K562 (cell line): Measurements from ENCODE around the gene ARHGAP32. TPM values are rescaled to one million over a fixed set of nuclear protein-coding genes. Genes with fewer than 3 reads are reported as not detected.
"Not testable (repeated sequence)": the region's sequence is repeated elsewhere in the genome, so short reads cannot be mapped to it uniquely, and the experiment has no call there.

Experiments
- ATAC-seq: fragments of 200-7000 bp; cut with Tn5 transposase; 3 replicates; pipeline ENCODE4 v1.9.1; 2020; ENCODE audit warnings: moderate library complexity
- BruUV-seq: library from RNA; stranded (reverse); fragments of 400-500 nt; replicated peaks from 2 replicates; lab custom pipeline; 2021; lab: Mats Ljungman, UMichigan
- CTCF ChIA-PET: fragments of 300-600 bp; formaldehyde crosslinking; extraction: SDS; loops from one replicate; lab custom pipeline; 2021; ENCODE audit warnings: low intra/inter-chr PET ratio; lab: Yijun Ruan, JAX
- POLR2A ChIA-PET: fragments of 300-600, 350-650 bp; sonication (Branson Sonifier 250); formaldehyde crosslinking; extraction: SDS; loops from one replicate; lab custom pipeline; 2021; ENCODE audit warnings: antibody characterized with exemption, inconsistent platforms; lab: Yijun Ruan, JAX
- DNase-seq, 4 experiments: peaks; one replicate each; pipeline versions ENCODE4 v3.0.0 to v3.0.0-alpha.2; 2011 to 2018; ENCODE audit warnings: low spot score in 3 of 4, mixed read lengths in 3 of 4; ENCODE audit errors: extremely low read depth in 1 of 4
- FAIRE-seq: peaks from 2 replicates; lab custom pipeline; 2011; peaks lifted over from hg19 to GRCh38; lab: Jason Lieb, UNC
- H2AFZ ChIP-seq: 2 replicates; pipeline ENCODE4 v1.6.0; 2011; ENCODE audit warnings: low read depth, low read length, control low read depth, inconsistent platforms
- H3K27ac ChIP-seq: fragments of 200-600 bp; 3 replicates; pipeline ENCODE4 v1.8.0; 2011; ENCODE audit warnings: low read depth, mild to moderate bottlenecking, control low read depth, inconsistent platforms, low read length, moderate library complexity, mixed read lengths; ENCODE audit errors: extremely low read depth
- H3K27me3 ChIP-seq, 2 experiments: fragments of 300-600 bp in 1 of 2; 2 replicates in 1 of 2; 3 replicates in 1 of 2; pipeline versions ENCODE4 v1.6.0 to v1.8.0; 2011; ENCODE audit warnings: inconsistent platforms in 2 of 2, low read length in 2 of 2, mild to moderate bottlenecking in 1 of 2, mixed read lengths in 1 of 2, moderate library complexity in 1 of 2; ENCODE audit not compliant: control insufficient read depth in 2 of 2, insufficient read depth in 2 of 2
- H3K36me3 ChIP-seq: fragments of 300-600 bp; 3 replicates; pipeline ENCODE4 v1.8.0; 2011; ENCODE audit warnings: mild to moderate bottlenecking, low read length, inconsistent platforms; ENCODE audit not compliant: control insufficient read depth, insufficient read depth
- H3K4me1 ChIP-seq, 2 experiments: fragments of 200-600 bp in 1 of 2; replicated peaks in 1 of 2; 2 replicates in 1 of 2; 3 replicates in 1 of 2; pipeline versions ENCODE4 v1.5.1 to v1.8.0; 2011; ENCODE audit warnings: inconsistent platforms in 2 of 2, low read length in 2 of 2, mild to moderate bottlenecking in 1 of 2, mixed read lengths in 1 of 2, moderate library complexity in 1 of 2; ENCODE audit not compliant: control insufficient read depth in 2 of 2, insufficient read depth in 2 of 2
- H3K4me2 ChIP-seq: 2 replicates; pipeline ENCODE4 v1.6.1; 2011; ENCODE audit warnings: low read length, control low read depth, inconsistent platforms, mixed read lengths; ENCODE audit not compliant: insufficient read depth
- H3K4me3 ChIP-seq: fragments of 200-600 bp; sonication (generic), shearing (Covaris generic); 2 replicates; pipeline ENCODE4 v1.5.1; 2016; ENCODE audit warnings: control low read depth, inconsistent platforms
- H3K79me2 ChIP-seq: fragments of 200-600 bp; 3 replicates; pipeline ENCODE4 v1.8.0; 2011; ENCODE audit warnings: low read length, inconsistent platforms; ENCODE audit not compliant: control insufficient read depth, insufficient read depth
- H3K9ac ChIP-seq, 2 experiments: 2 replicates each; pipeline versions ENCODE4 v1.6.0 to v1.6.1; 2011; ENCODE audit warnings: low read depth in 2 of 2, low read length in 2 of 2, control low read depth in 1 of 2, inconsistent platforms in 1 of 2, mild to moderate bottlenecking in 1 of 2, mixed read lengths in 1 of 2; ENCODE audit not compliant: insufficient read depth in 1 of 2
- H3K9me1 ChIP-seq: one replicate; pipeline ENCODE4 v1.6.0; 2011; ENCODE audit warnings: inconsistent platforms, mild to moderate bottlenecking, low read length, moderate library complexity; ENCODE audit not compliant: control insufficient read depth, insufficient read depth
- H3K9me3 ChIP-seq: replicated peaks from 2 replicates; pipeline ENCODE4 v1.5.1; 2011; ENCODE audit warnings: low read depth, low read length, inconsistent platforms; ENCODE audit not compliant: control insufficient read depth, insufficient read depth
- H4K20me1 ChIP-seq: replicated peaks from 2 replicates; pipeline ENCODE4 v1.6.1; 2011; ENCODE audit warnings: low read length, inconsistent platforms, mixed read lengths; ENCODE audit not compliant: control insufficient read depth, insufficient read depth
- ARID3B ChIP-seq: fragments of 250-450 bp; sonication (Bioruptor Pico); IDR thresholded peaks from 2 replicates; pipeline ENCODE4 v1.4.0; 2020; ENCODE audit warnings: borderline replicate concordance
- ATF4 ChIP-seq: fragments of 450-650 bp; formaldehyde crosslinking; IDR thresholded peaks from 2 replicates; pipeline ENCODE4 v1.4.0; 2022; ENCODE audit warnings: mild to moderate bottlenecking, moderate library complexity
- BDP1 ChIP-seq: IDR thresholded peaks from 3 replicates; pipeline ENCODE4 v1.6.1; 2011; ENCODE audit not compliant: insufficient read length, insufficient read depth
- CREBBP ChIP-seq: IDR thresholded peaks from one replicate; pipeline ENCODE4 v1.6.1; 2012; ENCODE audit warnings: low read depth, mild to moderate bottlenecking, control low read depth, inconsistent platforms, low read length
- FIP1L1 ChIP-seq: fragments of 200-400 bp; formaldehyde crosslinking; IDR thresholded peaks from 2 replicates; pipeline ENCODE4 v1.6.1; 2018; ENCODE audit warnings: mild to moderate bottlenecking, low read depth, low read length; ENCODE audit not compliant: poor library complexity, severe bottlenecking
- GABPA ChIP-seq: fragments of 200-800 bp; sonication (Bioruptor generic); conservative IDR thresholded peaks from 2 replicates; pipeline ENCODE4 v1.6.1; 2016; ENCODE audit warnings: low read depth, missing genetic modification characterization, missing compliant biosample characterization
- L3MBTL2 ChIP-seq: fragments of 450-650 bp; IDR thresholded peaks from 2 replicates; pipeline ENCODE4 v1.6.1; 2016; ENCODE audit warnings: mild to moderate bottlenecking, moderate library complexity
- NR2F6 ChIP-seq: fragments of 450-650 bp; formaldehyde crosslinking; IDR thresholded peaks from 2 replicates; pipeline ENCODE4 v1.4.0; 2020; ENCODE audit warnings: mild to moderate bottlenecking
- PHF21A ChIP-seq: fragments of 450-650 bp; IDR thresholded peaks from 2 replicates; pipeline ENCODE4 v1.6.1; 2017; ENCODE audit warnings: low read depth, borderline replicate concordance
- RBM22 ChIP-seq: fragments of 200-400 bp; formaldehyde crosslinking; IDR thresholded peaks from 2 replicates; pipeline ENCODE4 v1.6.1; 2018; ENCODE audit warnings: low read length, low read depth; ENCODE audit not compliant: poor library complexity, severe bottlenecking
- ZNF512 ChIP-seq: IDR thresholded peaks from 2 replicates; pipeline ENCODE4 v1.6.1; 2016; ENCODE audit warnings: missing genetic modification characterization, missing compliant biosample characterization
- WGBS: fragments of 100-300 bp; shearing (Covaris generic); methylation state at CpG from one replicate; pipeline ENCODE4 v1.1.6; 2016; ENCODE audit warnings: low coverage, mixed read lengths; ENCODE audit not compliant: insufficient coverage; ENCODE audit errors: missing lambda C conversion rate; 5-methylcytosine and 5-hydroxymethylcytosine counted together
- in situ Hi-C: fragments of 300-500 bp; cut with MboI; formaldehyde crosslinking; loops from 4 replicates; pipeline ENCODE4 v1.15.0; 2018; ENCODE audit warnings: inconsistent platforms, mixed read lengths
- intact Hi-C: fragments of 100-400 bp; cut with micrococcal nuclease; formaldehyde crosslinking; loops from 2 replicates; pipeline ENCODE4 v1.14.2; 2022
- polyA plus RNA-seq, 8 experiments: library from polyadenylated mRNA; depleted of rRNA in 4 of 8; stranded (reverse) in 5 of 8; unstranded in 3 of 8; fragments of >200 nt; fragmentation: Nextera tagmentation in 2 of 8; fragmentation: Illumina TruSeq in 1 of 8; extraction: Ambion mirVana in 2 of 8; extraction: Trizol in 1 of 8; gene quantifications; 2 replicates each; pipeline versions ENCODE4 v1.2.1 to v1.2.3, GENCODE V29; 2011 to 2014; ENCODE audit warnings: inconsistent platforms in 1 of 8, missing spikeins in 1 of 8
- total RNA-seq, 7 experiments: library from RNA; depleted of rRNA in 6 of 7; stranded (reverse); fragments of >200 nt in 6 of 7; fragmentation: Illumina TruSeq in 2 of 7; extraction: Trizol in 2 of 7; gene quantifications; 2 replicates each; pipeline versions ENCODE4 v1.2.1 to v1.2.3, GENCODE V29; 2011 to 2021; ENCODE audit warnings: low replicate concordance in 1 of 7

The ARHGAP32 gene
- total and polyA plus RNA-seq, 9 of the 15 experiments (the other 6 are each of a cell fraction or from before 2014, with no cell fraction given), result 0.18 TPM; not detected in 8

- H3K9me3 ChIP-seq, H3K27me3 ChIP-seq, H3K9me1 ChIP-seq, BruUV-seq, ATAC-seq, DNase-seq, H3K9ac ChIP-seq, H3K4me3 ChIP-seq, H3K79me2 ChIP-seq, H4K20me1 ChIP-seq, H3K36me3 ChIP-seq, H3K4me2 ChIP-seq, CTCF ChIA-PET, H2AFZ ChIP-seq, H3K4me1 ChIP-seq, intact Hi-C loops, POLR2A ChIA-PET, in situ Hi-C loops, FAIRE-seq, H3K27ac ChIP-seq: not testable (repeated sequence)
- 14% methylated on average over 1 of the region's 2 CpGs for WGBS
Measured at GRCh38 chr11:129185082-129185481, 7.0 kb downstream of the ARHGAP32 start.

- ChIA-PET CTCF (no interaction called here), POLR2A (no interaction called here)
- TF ChIP-seq GABPA (no peak), ZNF512 (no peak), ATF4 (CRISPR knock-in tag) (no peak), BDP1 (no peak), ARID3B (CRISPR knock-in tag) (no peak), RBM22 (no peak), NR2F6 (no peak), FIP1L1 (no peak), PHF21A (no peak), CREBBP (no peak), L3MBTL2 (no peak)
Measured at GRCh38 chr11:129184581-129184980, 7.5 kb downstream of the ARHGAP32 start.

More at GRCh38 chr11:129184581-129184980, 7.5 kb downstream of the ARHGAP32 start:
- H3K4me1 ChIP-seq, result no peaks in the 10 kb centered on the region
- H3K79me2 ChIP-seq, result no peaks in the 10 kb centered on the region
- FAIRE-seq (no peak), ATAC-seq (no peak), DNase-seq (no peak)
- no peak overlapping the region for H2AFZ ChIP-seq
- H3K4me2 ChIP-seq, result no peak overlapping the region
- no peak overlapping the region for H3K27ac ChIP-seq
- WGBS, result 4% methylated on average over 2 of the region's 2 CpGs
- no peaks in the 10 kb centered on the region for H3K9me1 ChIP-seq
- no peaks in the 10 kb centered on the region for H3K9me3 ChIP-seq
- no peak overlapping the region for H3K4me3 ChIP-seq
- in situ Hi-C loops (no loop called here), intact Hi-C loops (no loop called here)
- no peaks in the 10 kb centered on the region for H3K27me3 ChIP-seq
- no TSS peak for BruUV-seq
- no peak overlapping the region for H3K9ac ChIP-seq
- H4K20me1 ChIP-seq, result no peaks in the 10 kb centered on the region
- H3K36me3 ChIP-seq, result no peaks in the 10 kb centered on the region
